Neural cell (in vitro differentiated cells): ENCODE measurements around the gene ATG7.

ENCODE experiments used
- CTCF ChIP-seq: fragments of 450-650 bp; IDR thresholded peaks from 2 replicates; pipeline ENCODE4 v1.5.1; 2014; ENCODE audit warnings: antibody characterized with exemption, mild to moderate bottlenecking, moderate library complexity; ENCODE audit not compliant: poor library complexity, severe bottlenecking
- REST ChIP-seq: IDR thresholded peaks from 2 replicates; pipeline ENCODE4 v1.6.1; 2012; ENCODE audit warnings: borderline replicate concordance
- SMC3 ChIP-seq: fragments of 450-650 bp; conservative IDR thresholded peaks from 2 replicates; pipeline ENCODE4 v1.6.1; 2014; ENCODE audit warnings: antibody characterized with exemption, mild to moderate bottlenecking, moderate library complexity; ENCODE audit not compliant: poor library complexity

- TF ChIP-seq CTCF: no peak
- TF ChIP-seq REST: no peak
- no peak for TF ChIP-seq SMC3
Observed at GRCh38 chr3:11274566-11275142, 2.5 kb downstream of the ATG7 start.
